Smooth muscle cell (in vitro differentiated cells): ENCODE results near the gene CDYL. TPM values are rescaled to one million over a fixed set of nuclear protein-coding genes. Genes with fewer than 3 reads are reported as not detected.
A peak's percentile ranks its signal among the peaks of the same experiment; 100 is the strongest.

Experiments used
- DNase-seq: peaks from one replicate; lab custom pipeline; 2025; ENCODE audit not compliant: unreplicated experiment; lab: John Stamatoyannopoulos, UW
- H2AFZ ChIP-seq: fragments of 200-600 bp; sonication (generic); 2 replicates; pipeline ENCODE4 v1.6.0; 2016; ENCODE audit warnings: antibody characterized with exemption, low read depth, mild to moderate bottlenecking
- H3F3A ChIP-seq: fragments of 200-600 bp; sonication (generic); 2 replicates; pipeline ENCODE4 v1.6.0; 2017; ENCODE audit warnings: antibody characterized with exemption, low read depth
- H3K27ac ChIP-seq: fragments of 200-600 bp; sonication (generic); 2 replicates; pipeline ENCODE4 v1.5.1; 2016; ENCODE audit warnings: low read depth, mild to moderate bottlenecking
- H3K27me3 ChIP-seq: fragments of 200-600 bp; sonication (generic); 2 replicates; pipeline ENCODE4 v1.6.1; 2016; ENCODE audit warnings: low read depth, mild to moderate bottlenecking
- H3K36me3 ChIP-seq: fragments of 200-600 bp; sonication (generic); 2 replicates; pipeline ENCODE4 v1.5.1; 2016; ENCODE audit warnings: low read depth
- H3K4me1 ChIP-seq: fragments of 200-600 bp; sonication (generic); 2 replicates; pipeline ENCODE4 v1.5.1; 2016; ENCODE audit warnings: low read depth
- H3K4me2 ChIP-seq: fragments of 200-600 bp; sonication (generic); 2 replicates; pipeline ENCODE4 v1.6.0; 2016; ENCODE audit warnings: mild to moderate bottlenecking
- H3K4me3 ChIP-seq: fragments of 200-600 bp; sonication (generic); 2 replicates; pipeline ENCODE4 v1.5.1; 2016; ENCODE audit warnings: mild to moderate bottlenecking
- H3K79me2 ChIP-seq: fragments of 200-600 bp; sonication (generic); 2 replicates; pipeline ENCODE4 v1.6.0; 2016; ENCODE audit warnings: low read depth, mild to moderate bottlenecking
- H3K9ac ChIP-seq: fragments of 200-600 bp; sonication (generic); 2 replicates; pipeline ENCODE4 v1.6.0; 2016; ENCODE audit warnings: low read depth
- H3K9me3 ChIP-seq: fragments of 200-600 bp; sonication (generic); replicated peaks from 2 replicates; pipeline ENCODE4 v1.5.1; 2016; ENCODE audit warnings: low read depth
- H4K20me1 ChIP-seq: fragments of 200-600 bp; sonication (generic); 2 replicates; pipeline ENCODE4 v1.6.0; 2016; ENCODE audit warnings: low read depth
- CTCF ChIP-seq: fragments of 200-600 bp; sonication (generic); IDR thresholded peaks from 2 replicates; pipeline ENCODE4 v1.5.1; 2017; ENCODE audit warnings: borderline replicate concordance, mild to moderate bottlenecking, antibody characterized with exemption; ENCODE audit not compliant: insufficient read depth, poor library complexity, severe bottlenecking
- WGBS: methylation state at CpG from one replicate; pipeline ENCODE4 v1.1.7; 2016; ENCODE audit warnings: low lambda C conversion rate; 5-methylcytosine and 5-hydroxymethylcytosine counted together
- polyA plus RNA-seq: library from polyadenylated mRNA; unstranded; fragments of >200 nt; fragmentation: Nextera tagmentation; extraction: Ambion mirVana; gene quantifications from 2 replicates; pipeline ENCODE4 v1.2.1, GENCODE V29; 2016
- total RNA-seq: library from RNA; depleted of rRNA; stranded (reverse); fragments of >200 nt; gene quantifications from 2 replicates; pipeline ENCODE4 v1.2.3, GENCODE V29; 2014

Gene CDYL
- total and polyA plus RNA-seq, 2 experiments from 2014 or later: 28.7 to 34.5 TPM

DNA sequence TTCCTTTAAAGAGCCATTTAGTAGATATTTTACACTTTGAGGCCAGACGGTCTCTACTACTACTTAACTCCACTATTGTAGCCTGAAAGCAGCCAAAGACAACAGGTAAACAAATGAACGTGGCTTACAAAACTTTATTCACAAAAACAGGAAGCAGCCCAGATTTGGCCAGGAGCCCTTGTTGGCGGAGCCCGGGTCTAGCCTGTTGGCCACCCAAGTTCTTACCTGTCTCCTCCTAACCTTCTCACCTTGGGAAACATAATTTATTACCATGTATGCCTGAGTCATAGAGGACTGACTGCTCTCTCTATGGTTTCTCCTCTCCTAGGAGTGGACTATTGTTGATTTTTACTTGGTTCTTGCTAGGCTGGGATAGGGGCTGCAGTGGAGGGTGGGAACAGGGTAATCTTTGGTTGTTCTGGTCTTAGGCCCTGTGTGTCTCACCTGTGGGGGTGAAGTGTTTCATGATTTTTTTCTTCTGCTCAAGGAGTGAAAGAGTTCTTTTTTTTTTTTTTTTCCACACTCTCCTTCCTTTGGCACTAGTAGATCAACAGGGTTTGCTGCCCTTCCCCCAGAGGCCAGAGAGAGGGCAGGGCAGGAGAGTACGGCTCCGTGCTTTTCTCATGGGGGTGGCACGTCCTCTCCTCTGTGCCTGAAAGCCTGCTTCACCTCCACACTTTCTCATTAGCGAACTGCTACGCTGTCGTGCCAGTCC, 137.7 kb downstream of the CDYL start:
- Histone ChIP-seq H3K4me1 (peaks cover 14% of the 10 kb centered on the region), H3K79me2 (peaks cover 74% of the 10 kb centered on the region), H2AFZ (no peak overlapping the region), H3K27ac (peak overlapping the region; percentile 72), H3K9me3 (no peaks in the 10 kb centered on the region), H3K36me3 (no peaks in the 10 kb centered on the region), H4K20me1 (peaks cover 77% of the 10 kb centered on the region), H3K4me3 (no peak overlapping the region), H3K4me2 (peak overlapping the region; percentile 68), H3K9ac (peak overlapping the region; percentile 2), H3F3A (peaks cover 13% of the 10 kb centered on the region), H3K27me3 (no peaks in the 10 kb centered on the region)
- TF ChIP-seq CTCF: no peak
- 42% methylated on average over 10 of the region's 10 CpGs for WGBS
- DNase-seq: no peak

DNA sequence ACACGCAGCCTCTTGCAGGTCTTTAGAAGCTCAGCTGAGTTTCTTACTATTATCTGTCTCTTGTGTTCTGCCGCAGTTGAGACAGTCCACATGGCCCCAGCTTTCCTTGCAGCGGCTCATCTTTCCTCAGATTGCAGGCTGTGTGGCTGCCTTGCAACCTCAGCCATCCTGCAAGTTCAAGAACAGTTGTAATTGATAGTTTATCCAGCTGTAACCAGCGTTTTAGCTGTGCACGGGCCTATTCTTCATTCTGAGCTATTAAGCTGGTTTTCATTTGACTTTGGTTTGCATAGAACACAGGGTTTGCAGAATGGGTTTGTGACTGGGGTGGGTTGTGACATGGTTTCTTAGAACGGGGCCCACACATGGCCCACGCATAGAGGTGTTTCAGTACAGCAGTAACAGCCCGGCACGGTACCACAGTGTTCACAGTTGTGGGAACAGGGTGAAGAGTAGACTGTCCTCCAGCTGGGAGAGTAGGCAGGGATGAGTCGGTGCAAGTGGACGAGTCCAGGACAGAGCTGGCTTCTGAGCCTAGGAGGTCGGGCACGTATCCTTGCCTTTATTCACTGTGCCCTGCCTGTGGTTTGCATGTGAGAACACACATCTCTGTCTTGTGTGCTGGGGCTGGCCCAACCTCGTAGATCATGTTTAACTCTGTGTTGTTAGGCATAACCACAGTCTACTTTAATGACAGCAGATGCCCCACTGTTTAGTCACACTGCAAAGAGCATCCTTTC, 138.4 kb downstream of the CDYL start:
- Histone ChIP-seq H3K9ac (no peak overlapping the region), H3K27ac (peak overlapping the region; percentile 72), H3K4me2 (peak overlapping the region; percentile 68), H3K4me1 (peaks cover 14% of the 10 kb centered on the region), H3K79me2 (peaks cover 74% of the 10 kb centered on the region), H2AFZ (no peak overlapping the region), H3F3A (peaks cover 13% of the 10 kb centered on the region), H3K27me3 (no peaks in the 10 kb centered on the region), H3K9me3 (no peaks in the 10 kb centered on the region), H3K36me3 (no peaks in the 10 kb centered on the region), H3K4me3 (no peak overlapping the region), H4K20me1 (peaks cover 83% of the 10 kb centered on the region)
- TF ChIP-seq CTCF: no peak
- 25% methylated on average over 14 of the region's 14 CpGs for WGBS
- DNase-seq: no peak

GRCh38 chr6:4916954-4917561, 140.9 kb downstream of the CDYL start:
- Histone ChIP-seq H3K27ac (peak overlapping the region; percentile 58), H3K9me3 (no peaks in the 10 kb centered on the region), H4K20me1 (peaks cover 86% of the 10 kb centered on the region), H3K79me2 (peaks cover 72% of the 10 kb centered on the region), H2AFZ (no peak overlapping the region), H3K27me3 (no peaks in the 10 kb centered on the region), H3K4me3 (no peak overlapping the region), H3F3A (peaks cover 13% of the 10 kb centered on the region), H3K4me1 (peaks cover 14% of the 10 kb centered on the region), H3K9ac (no peak overlapping the region), H3K36me3 (no peaks in the 10 kb centered on the region), H3K4me2 (peak overlapping the region; percentile 28)
- WGBS: 37% methylated on average over 5 of the region's 5 CpGs
- no peak for TF ChIP-seq CTCF
- DNase-seq: no peak
